HepG2 (cell line): ENCODE measurements around the gene CLNS1A. TPM values are rescaled to one million over a fixed set of nuclear protein-coding genes. Genes with fewer than 3 reads are reported as not detected.

ENCODE experiments used
- ATF3 ChIP-seq: sonication (generic); formaldehyde crosslinking; IDR thresholded peaks from 2 replicates; pipeline ENCODE4 v1.4.0; 2020; ENCODE audit warnings: missing genetic modification reagents
- BCL6 ChIP-seq: IDR thresholded peaks from 2 replicates; pipeline ENCODE4 v1.6.1; 2016; ENCODE audit warnings: missing genetic modification reagents, missing compliant biosample characterization
- CBX2 ChIP-seq, 2 experiments: fragments of 200-600 bp in 1 of 2; sonication (generic); formaldehyde crosslinking in 1 of 2; IDR thresholded peaks; 2 replicates each; pipeline versions ENCODE4 v1.7.0 to v1.8.1; 2018 to 2022; ENCODE audit warnings: low read depth in 2 of 2, low read length in 1 of 2, mild to moderate bottlenecking in 1 of 2, missing genetic modification reagents in 1 of 2
- CEBPG ChIP-seq: IDR thresholded peaks from 2 replicates; pipeline ENCODE4 v1.6.1; 2016
- ELF4 ChIP-seq: sonication (generic); formaldehyde crosslinking; IDR thresholded peaks from 2 replicates; pipeline ENCODE4 v1.5.0; 2020; ENCODE audit warnings: missing genetic modification reagents, mild to moderate bottlenecking, moderate library complexity, borderline replicate concordance
- HBP1 ChIP-seq: IDR thresholded peaks from 2 replicates; pipeline ENCODE4 v1.6.1; 2016; ENCODE audit warnings: low read depth, control low read depth
- MAX ChIP-seq: IDR thresholded peaks from 2 replicates; pipeline ENCODE4 v1.6.1; 2012; ENCODE audit warnings: inconsistent platforms
- MTA3 ChIP-seq: sonication (generic); formaldehyde crosslinking; IDR thresholded peaks from 2 replicates; pipeline ENCODE4 v1.4.0; 2020; ENCODE audit warnings: missing genetic modification reagents
- MXD4 ChIP-seq: IDR thresholded peaks from 2 replicates; pipeline ENCODE4 v1.6.1; 2016; ENCODE audit warnings: mild to moderate bottlenecking, missing biosample characterization, missing genetic modification reagents
- NCOR1 ChIP-seq: fragments of 200-600 bp; sonication (generic); IDR thresholded peaks from 2 replicates; pipeline ENCODE4 v1.7.0; 2017; ENCODE audit warnings: antibody characterized with exemption, low read length, borderline replicate concordance
- NKX3-1 ChIP-seq: sonication (generic); formaldehyde crosslinking; IDR thresholded peaks from 2 replicates; pipeline ENCODE4 v1.5.0; 2020; ENCODE audit warnings: missing genetic modification reagents
- NR2F6 ChIP-seq, 2 experiments: IDR thresholded peaks; 2 replicates each; pipeline ENCODE4 v1.6.1; 2016; ENCODE audit warnings: antibody characterized with exemption in 1 of 2, mild to moderate bottlenecking in 1 of 2
- PCBP2 ChIP-seq: fragments of 200-400 bp; formaldehyde crosslinking; optimal IDR thresholded peaks from 2 replicates; pipeline ENCODE3; 2018; ENCODE audit warnings: low read length, low read depth; ENCODE audit not compliant: poor library complexity, severe bottlenecking
- PRDM4 ChIP-seq: sonication (generic); formaldehyde crosslinking; IDR thresholded peaks from 2 replicates; pipeline ENCODE4 v1.9.0; 2021; ENCODE audit warnings: missing genetic modification reagents, borderline replicate concordance
- RXRB ChIP-seq: IDR thresholded peaks from 2 replicates; pipeline ENCODE4 v1.6.1; 2016; ENCODE audit warnings: borderline replicate concordance, missing genetic modification reagents, missing compliant biosample characterization
- SAP130 ChIP-seq: IDR thresholded peaks from 2 replicates; pipeline ENCODE4 v1.6.1; 2016; ENCODE audit warnings: low read depth
- SIN3A ChIP-seq: IDR thresholded peaks from 2 replicates; pipeline ENCODE4 v1.6.1; 2011; ENCODE audit warnings: low read depth, mild to moderate bottlenecking, control low read depth, low read length, borderline replicate concordance
- SRY ChIP-seq: sonication (generic); formaldehyde crosslinking; IDR thresholded peaks from 2 replicates; pipeline ENCODE4 v1.8.0; 2022; ENCODE audit warnings: mild to moderate bottlenecking, missing genetic modification reagents
- THAP11 ChIP-seq: IDR thresholded peaks from 2 replicates; pipeline ENCODE4 v1.6.1; 2016; ENCODE audit warnings: missing biosample characterization, missing genetic modification reagents
- ZKSCAN8 ChIP-seq: IDR thresholded peaks from 2 replicates; pipeline ENCODE4 v1.6.1; 2016; ENCODE audit warnings: borderline replicate concordance, missing genetic modification reagents, missing compliant biosample characterization
- ZNF24 ChIP-seq: fragments of 450-650 bp; IDR thresholded peaks from 2 replicates; pipeline ENCODE4 v1.6.1; 2017; ENCODE audit warnings: antibody characterized with exemption, mild to moderate bottlenecking
- ZSCAN21 ChIP-seq: sonication (generic); formaldehyde crosslinking; IDR thresholded peaks from 2 replicates; pipeline ENCODE4 v1.8.0; 2022; ENCODE audit warnings: mild to moderate bottlenecking, missing genetic modification reagents, moderate library complexity, borderline replicate concordance
- polyA plus RNA-seq, 8 experiments: library from polyadenylated mRNA; depleted of rRNA in 3 of 8; stranded (reverse) in 7 of 8; unstranded in 1 of 8; fragments of >200 nt; fragmentation: Illumina TruSeq in 4 of 8; extraction: Trizol in 4 of 8; gene quantifications; 2 replicates each; pipeline versions ENCODE4 v1.2.1 to v1.2.3, GENCODE V29; 2011 to 2016; ENCODE audit warnings: low read depth in 4 of 8, missing spikeins in 1 of 8, mixed read lengths in 1 of 8; ENCODE audit not compliant: insufficient read depth in 1 of 8
- total RNA-seq, 5 experiments: library from RNA; depleted of rRNA; stranded (reverse); fragments of >200 nt; fragmentation: Illumina TruSeq; extraction: Trizol; gene quantifications; 2 replicates each; pipeline ENCODE4 v1.2.3, GENCODE V29; 2016; ENCODE audit warnings: low read depth in 1 of 5
- TF ChIP-seq, protein P1 (sequence below): sonication (generic); formaldehyde crosslinking; IDR thresholded peaks from 2 replicates; pipeline ENCODE4 v1.4.0; 2020; ENCODE audit warnings: missing genetic modification reagents
- TF ChIP-seq, protein P2 (sequence below): sonication (generic); formaldehyde crosslinking; IDR thresholded peaks from 2 replicates; pipeline ENCODE4 v1.4.0; 2020; ENCODE audit warnings: missing genetic modification reagents

CLNS1A gene
- total and polyA plus RNA-seq, 2 of the 13 experiments (the other 11 are each of a cell fraction or from before 2014, with no cell fraction given), result 158 to 219 TPM

- TF ChIP-seq MAX (no peak; the same call in 1 of the 2 replicates), SIN3A (no peak), NR2F6 (IDR thresholded peaks at IDR 0.05) (no peak), NR2F6 (CRISPR knock-in tag; IDR thresholded peaks at IDR 0.05) (no peak), PCBP2 (no peak), NCOR1 (peak; percentile 83; the same call in 1 of the 2 replicates), SAP130 (peak; percentile 61), ZNF24 (no peak), MXD4 (CRISPR knock-in tag) (no peak), THAP11 (CRISPR knock-in tag) (peak; percentile 45; the same call in 1 of the 2 replicates), ZSCAN21 (CRISPR knock-in tag) (no peak), MTA3 (no peak), CEBPG (CRISPR knock-in tag) (peak; percentile 78), CBX2 (IDR thresholded peaks at IDR 0.05; ENCODE audit: low read depth, low read length) (no peak), CBX2 (CRISPR knock-in tag; IDR thresholded peaks at IDR 0.05; ENCODE audit: low read depth) (no peak), NKX3-1 (CRISPR knock-in tag) (no peak), ZKSCAN8 (CRISPR knock-in tag) (no peak), ELF4 (CRISPR knock-in tag) (no peak), HBP1 (no peak), BCL6 (CRISPR knock-in tag) (peak; percentile 39; the same call in 1 of the 2 replicates), SRY (CRISPR knock-in tag) (no peak), PRDM4 (CRISPR knock-in tag) (no peak), ATF3 (CRISPR knock-in tag) (no peak), RXRB (CRISPR knock-in tag) (peak; percentile 39; the same call in 1 of the 2 replicates)
- TF ChIP-seq, protein P1, sequence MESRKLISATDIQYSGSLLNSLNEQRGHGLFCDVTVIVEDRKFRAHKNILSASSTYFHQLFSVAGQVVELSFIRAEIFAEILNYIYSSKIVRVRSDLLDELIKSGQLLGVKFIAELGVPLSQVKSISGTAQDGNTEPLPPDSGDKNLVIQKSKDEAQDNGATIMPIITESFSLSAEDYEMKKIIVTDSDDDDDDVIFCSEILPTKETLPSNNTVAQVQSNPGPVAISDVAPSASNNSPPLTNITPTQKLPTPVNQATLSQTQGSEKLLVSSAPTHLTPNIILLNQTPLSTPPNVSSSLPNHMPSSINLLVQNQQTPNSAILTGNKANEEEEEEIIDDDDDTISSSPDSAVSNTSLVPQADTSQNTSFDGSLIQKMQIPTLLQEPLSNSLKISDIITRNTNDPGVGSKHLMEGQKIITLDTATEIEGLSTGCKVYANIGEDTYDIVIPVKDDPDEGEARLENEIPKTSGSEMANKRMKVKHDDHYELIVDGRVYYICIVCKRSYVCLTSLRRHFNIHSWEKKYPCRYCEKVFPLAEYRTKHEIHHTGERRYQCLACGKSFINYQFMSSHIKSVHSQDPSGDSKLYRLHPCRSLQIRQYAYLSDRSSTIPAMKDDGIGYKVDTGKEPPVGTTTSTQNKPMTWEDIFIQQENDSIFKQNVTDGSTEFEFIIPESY, result no peak
- TF ChIP-seq, protein P2, sequence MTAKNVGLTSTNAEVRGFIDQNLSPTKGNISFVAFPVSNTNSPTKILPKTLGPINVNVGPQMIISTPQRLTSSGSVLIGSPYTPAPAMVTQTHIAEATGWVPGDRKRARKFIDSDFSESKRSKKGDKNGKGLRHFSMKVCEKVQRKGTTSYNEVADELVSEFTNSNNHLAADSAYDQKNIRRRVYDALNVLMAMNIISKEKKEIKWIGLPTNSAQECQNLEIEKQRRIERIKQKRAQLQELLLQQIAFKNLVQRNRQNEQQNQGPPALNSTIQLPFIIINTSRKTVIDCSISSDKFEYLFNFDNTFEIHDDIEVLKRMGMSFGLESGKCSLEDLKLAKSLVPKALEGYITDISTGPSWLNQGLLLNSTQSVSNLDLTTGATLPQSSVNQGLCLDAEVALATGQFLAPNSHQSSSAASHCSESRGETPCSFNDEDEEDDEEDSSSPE, result no peak
Observed at GRCh38 chr11:77593883-77594282, 43.7 kb downstream of the CLNS1A start (continued).
